Breast epithelium (tissue), 4 donors: ENCODE data around the gene UNC5B. TPM values are rescaled to one million over a fixed set of nuclear protein-coding genes. Genes with fewer than 3 reads are reported as not detected.

Experiments
- DNase-seq, 2 donors: peaks; one replicate each; pipeline ENCODE4 v3.0.0-alpha.2; 2019; ENCODE audit warnings: low spot score in 2 of 2
- H3K27ac ChIP-seq, 2 donors: fragments of 200-600 bp; sonication (generic) in 1 of 2; one replicate each; pipeline ENCODE4 v1.5.1; 2016 to 2019; ENCODE audit warnings: mild to moderate bottlenecking in 1 of 2
- H3K27me3 ChIP-seq, 2 donors: fragments of 200-600 bp; sonication (generic) in 1 of 2; one replicate each; pipeline versions ENCODE4 v1.5.1 to v1.6.0; 2017 to 2019; ENCODE audit warnings: control low read depth in 1 of 2, mild to moderate bottlenecking in 1 of 2
- H3K36me3 ChIP-seq: fragments of 200-600 bp; one replicate; pipeline ENCODE4 v1.5.1; 2019
- H3K4me1 ChIP-seq, 2 donors: fragments of 200-600 bp; sonication (generic); one replicate each; pipeline ENCODE4 v1.5.1; 2016 to 2019; ENCODE audit warnings: control low read depth in 1 of 2
- H3K4me3 ChIP-seq, 3 donors: fragments of 200-600 bp; sonication (generic); 1 replicate in 2 of 3; 2 replicates in 1 of 3; pipeline ENCODE4 v1.5.1; 2016 to 2019; ENCODE audit warnings: mild to moderate bottlenecking in 3 of 3, moderate library complexity in 2 of 3
- H3K9me3 ChIP-seq, 2 donors: fragments of 200-600 bp; sonication (generic) in 1 of 2; one replicate each; pipeline ENCODE4 v1.5.1; 2016 to 2019; ENCODE audit warnings: control low read depth in 1 of 2
- POLR2A ChIP-seq: fragments of 450-650 bp; IDR thresholded peaks from one replicate; pipeline ENCODE4 v1.6.1; 2016; ENCODE audit warnings: antibody characterized with exemption, mild to moderate bottlenecking, moderate library complexity
- POLR2AphosphoS5 ChIP-seq, 3 donors: sonication (generic); formaldehyde crosslinking; IDR thresholded peaks; one replicate each; pipeline ENCODE4 v1.6.1; 2017; ENCODE audit warnings: antibody characterized with exemption in 3 of 3
- intact Hi-C: fragments of 100-400 bp; cut with DNase I; formaldehyde crosslinking; loops from one replicate; pipeline ENCODE4 v1.15.1; 2023; ENCODE audit warnings: low total_unique reads
- total RNA-seq, 3 donors: library from RNA; depleted of rRNA; stranded (reverse); fragments of >200 nt; gene quantifications; one replicate each; pipeline ENCODE4 v1.1.0, GENCODE V29; 2016
- TF ChIP-seq, protein P1 (sequence below), 3 donors: fragments of 450-650 bp; IDR thresholded peaks; one replicate each; pipeline ENCODE4 v1.5.1; 2016 to 2017; ENCODE audit warnings: antibody characterized with exemption in 3 of 3, mild to moderate bottlenecking in 3 of 3, moderate library complexity in 3 of 3

Gene UNC5B
- total RNA-seq, 3 donors from 2014 or later = 0.80 to 4.9 (median 3.5) TPM

DNA sequence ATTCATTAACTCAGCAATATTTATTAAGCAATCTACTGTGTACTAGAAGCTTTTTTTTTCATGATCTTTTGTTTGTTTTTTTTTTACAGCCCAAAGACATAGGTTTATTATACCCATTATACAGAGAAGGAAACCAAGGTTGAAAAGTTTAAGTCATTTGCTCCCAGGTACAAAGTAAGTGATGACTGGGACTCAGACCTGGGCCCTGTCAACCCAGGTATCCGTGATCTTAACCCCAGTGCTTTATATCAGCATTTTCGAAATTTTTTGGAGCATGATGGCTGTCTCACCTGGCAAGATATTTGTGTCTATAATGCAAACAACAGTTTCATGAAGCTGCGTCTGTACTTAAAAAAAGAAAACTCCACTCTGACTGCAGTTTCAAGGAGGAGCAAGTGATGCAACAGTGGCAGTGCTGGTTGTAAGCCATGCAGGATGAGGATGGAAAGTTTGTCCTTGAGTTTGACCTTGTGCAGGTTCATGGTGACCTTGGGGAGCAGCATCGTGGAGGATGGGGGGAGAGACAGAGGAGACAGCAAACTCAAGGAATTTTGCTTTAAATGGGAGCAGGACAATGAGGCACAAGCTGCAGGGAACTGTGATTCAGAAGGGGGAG is 118.5 kb downstream of the UNC5B start:
- Histone ChIP-seq H3K4me3 (no peak overlapping the region), H3K27me3 (no peaks in the 10 kb centered on the region), H3K4me1 (peaks cover 0 to 7% of the 10 kb centered on the region in 2 donors), H3K27ac (no peak overlapping the region), H3K36me3 (no peaks in the 10 kb centered on the region), H3K9me3 (no peaks in the 10 kb centered on the region)
- TF ChIP-seq, protein P1, sequence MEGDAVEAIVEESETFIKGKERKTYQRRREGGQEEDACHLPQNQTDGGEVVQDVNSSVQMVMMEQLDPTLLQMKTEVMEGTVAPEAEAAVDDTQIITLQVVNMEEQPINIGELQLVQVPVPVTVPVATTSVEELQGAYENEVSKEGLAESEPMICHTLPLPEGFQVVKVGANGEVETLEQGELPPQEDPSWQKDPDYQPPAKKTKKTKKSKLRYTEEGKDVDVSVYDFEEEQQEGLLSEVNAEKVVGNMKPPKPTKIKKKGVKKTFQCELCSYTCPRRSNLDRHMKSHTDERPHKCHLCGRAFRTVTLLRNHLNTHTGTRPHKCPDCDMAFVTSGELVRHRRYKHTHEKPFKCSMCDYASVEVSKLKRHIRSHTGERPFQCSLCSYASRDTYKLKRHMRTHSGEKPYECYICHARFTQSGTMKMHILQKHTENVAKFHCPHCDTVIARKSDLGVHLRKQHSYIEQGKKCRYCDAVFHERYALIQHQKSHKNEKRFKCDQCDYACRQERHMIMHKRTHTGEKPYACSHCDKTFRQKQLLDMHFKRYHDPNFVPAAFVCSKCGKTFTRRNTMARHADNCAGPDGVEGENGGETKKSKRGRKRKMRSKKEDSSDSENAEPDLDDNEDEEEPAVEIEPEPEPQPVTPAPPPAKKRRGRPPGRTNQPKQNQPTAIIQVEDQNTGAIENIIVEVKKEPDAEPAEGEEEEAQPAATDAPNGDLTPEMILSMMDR (IDR thresholded peaks at IDR 0.05) = no peak
- TF ChIP-seq POLR2A = no peak
- TF ChIP-seq POLR2AphosphoS5 (IDR thresholded peaks at IDR 0.05) = no peak
- intact Hi-C loops = loop anchor here (5.0 kb wide), 1 partner anchor 516 kb away; no protein-coding TSS in a partner anchor
- DNase-seq = no peak

DNA sequence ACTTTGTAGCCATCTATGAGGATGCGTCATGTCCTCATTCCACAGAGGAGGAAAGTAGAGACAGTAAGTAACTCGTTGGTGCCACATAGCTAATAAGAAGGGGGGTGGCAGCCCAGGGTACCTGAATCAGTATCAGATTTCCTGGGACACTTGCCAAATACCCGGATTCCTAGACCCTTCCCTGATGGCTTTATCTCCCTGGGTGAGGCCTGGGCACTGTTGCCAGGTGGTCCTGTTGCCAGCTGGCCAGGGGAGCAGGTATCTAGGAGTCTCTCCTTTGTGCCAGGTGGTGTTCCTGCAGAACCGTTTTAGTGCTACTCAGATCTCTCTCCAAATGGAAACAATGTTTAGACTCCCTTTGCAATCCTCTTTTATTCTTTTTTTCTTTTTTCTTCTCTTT is 119.4 kb downstream of the UNC5B start:
- Histone ChIP-seq H3K9me3 (no peaks in the 10 kb centered on the region), H3K4me1 (peaks cover 0 to 7% of the 10 kb centered on the region in 2 donors), H3K27ac (no peak overlapping the region), H3K36me3 (no peaks in the 10 kb centered on the region), H3K4me3 (no peak overlapping the region), H3K27me3 (no peaks in the 10 kb centered on the region)
- TF ChIP-seq POLR2AphosphoS5 (IDR thresholded peaks at IDR 0.05) (no peak), POLR2A (no peak)
- TF ChIP-seq, protein P1 (IDR thresholded peaks at IDR 0.05) = no peak
- intact Hi-C loops = loop anchor here (5.0 kb wide), 1 partner anchor 516 kb away; no protein-coding TSS in a partner anchor
- peak in 1 of 2 donors; percentile 44 for DNase-seq

DNA sequence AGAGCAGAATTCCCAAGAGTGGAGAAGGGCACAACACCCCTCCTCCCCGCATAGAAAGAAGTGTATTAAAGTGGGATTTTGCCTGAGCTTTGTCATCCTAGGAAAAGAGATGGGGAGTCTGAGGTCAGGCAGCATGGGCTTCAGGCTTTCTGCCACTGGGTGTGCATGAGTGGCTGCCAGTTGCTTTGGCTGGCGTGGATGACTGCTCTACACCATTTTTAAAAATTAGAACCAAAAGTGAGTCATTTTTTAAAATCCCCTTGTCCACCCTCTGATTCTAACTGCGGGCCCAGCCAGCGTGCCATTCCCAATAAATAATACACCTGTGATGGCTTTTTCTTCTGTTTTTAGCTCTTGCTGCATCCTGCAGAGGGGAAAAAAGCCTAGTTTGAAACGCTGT is 120.1 kb downstream of the UNC5B start:
- Histone ChIP-seq H3K27me3 (no peaks in the 10 kb centered on the region), H3K9me3 (no peaks in the 10 kb centered on the region), H3K27ac (no peak overlapping the region), H3K4me1 (peaks cover 0 to 7% of the 10 kb centered on the region in 2 donors), H3K36me3 (no peaks in the 10 kb centered on the region), H3K4me3 (no peak overlapping the region)
- DNase-seq = no peak
- intact Hi-C loops = loop anchor here (5.0 kb wide), 1 partner anchor 515 kb away; no protein-coding TSS in a partner anchor
- no peak for TF ChIP-seq POLR2A
- TF ChIP-seq, protein P1 (IDR thresholded peaks at IDR 0.05) = no peak
- TF ChIP-seq POLR2AphosphoS5 (IDR thresholded peaks at IDR 0.05) = no peak

DNA sequence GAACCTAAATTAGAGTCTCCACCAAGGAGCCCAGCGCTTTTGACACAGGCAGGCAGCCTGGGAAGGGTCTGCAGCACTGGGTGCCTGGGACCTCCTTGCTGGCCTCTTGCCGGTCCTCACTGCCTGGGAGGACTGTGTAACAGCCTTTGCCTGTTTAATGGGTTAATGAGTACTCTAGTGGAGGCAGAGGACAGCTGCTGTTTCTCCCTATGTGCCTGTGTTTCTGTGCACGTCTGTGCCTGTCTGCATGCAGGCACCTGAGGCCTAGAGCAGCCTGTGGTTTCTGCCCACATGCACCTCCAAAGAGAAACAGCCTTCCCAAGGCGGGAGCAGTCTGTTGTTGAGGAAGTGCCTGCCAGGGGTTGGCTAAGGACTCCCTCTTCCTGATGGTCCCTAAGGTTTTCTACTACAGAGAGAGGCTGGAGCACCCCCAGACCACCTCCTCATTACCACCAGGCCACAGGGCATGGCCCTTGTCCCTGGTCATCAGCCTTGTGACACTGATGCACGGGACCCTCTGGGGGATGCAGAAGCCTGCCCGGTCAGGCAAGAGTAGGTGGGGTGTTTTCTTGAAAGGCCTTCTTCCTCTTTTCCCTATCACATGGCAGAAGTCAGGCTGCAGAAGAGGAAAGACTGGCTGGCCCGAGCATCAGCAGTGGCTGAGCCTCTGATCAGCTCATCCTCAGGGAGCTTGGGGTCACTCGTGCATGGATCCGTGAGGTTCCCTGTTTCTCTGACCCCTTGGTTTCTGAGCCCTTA is 120.9 kb downstream of the UNC5B start:
- no peaks in the 10 kb centered on the region for H3K36me3 ChIP-seq
- H3K27me3 ChIP-seq = no peaks in the 10 kb centered on the region
- DNase-seq = peak in 1 of 2 donors; percentile 57
- H3K9me3 ChIP-seq = no peaks in the 10 kb centered on the region
- peak overlapping the region in 1 of 2 donors; percentile 52 for H3K27ac ChIP-seq
- no peak overlapping the region for H3K4me3 ChIP-seq
- TF ChIP-seq, protein P1 (IDR thresholded peaks at IDR 0.05) = no peak
- no peak for TF ChIP-seq POLR2AphosphoS5 (IDR thresholded peaks at IDR 0.05)
- no peak for TF ChIP-seq POLR2A
- peaks cover 0 to 7% of the 10 kb centered on the region in 2 donors for H3K4me1 ChIP-seq
- intact Hi-C loops = loop anchor here (5.0 kb wide), 1 partner anchor 514 kb away; no protein-coding TSS in a partner anchor
